Activated gamma-delta T cell treated with Interleukin-2 at 50 U/mL for 16 hours (primary cell): ENCODE data around the gene PLOD2.

Source experiments
- DNase-seq: peaks from one replicate; pipeline ENCODE4 v3.0.0-alpha.2; 2020

The PLOD2 gene

GRCh38 chr3:146092230-146092629 lies 68.8 kb downstream of the PLOD2 start:
- no peak for DNase-seq

DNA sequence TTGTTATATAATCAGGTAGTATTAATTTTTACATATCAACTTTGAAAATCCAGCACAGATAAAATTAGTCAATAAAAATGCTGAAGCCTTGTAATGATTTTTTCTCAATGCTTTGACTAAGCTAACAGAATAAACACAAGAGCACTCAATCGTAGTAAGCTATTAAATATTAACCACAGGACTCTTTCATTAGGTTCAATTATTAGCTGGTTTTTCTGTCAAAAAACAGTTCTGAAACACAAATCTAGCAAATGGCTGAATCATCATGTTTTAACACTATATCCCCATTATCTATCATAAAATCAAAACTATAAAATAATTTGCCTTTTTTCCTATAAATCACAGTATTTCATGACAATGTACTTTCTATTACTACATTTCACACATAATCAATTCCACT lies 69.6 kb downstream of the PLOD2 start:
- no peak for DNase-seq

GRCh38 chr3:146090521-146090920 lies 70.5 kb downstream of the PLOD2 start:
- no peak for DNase-seq

DNA sequence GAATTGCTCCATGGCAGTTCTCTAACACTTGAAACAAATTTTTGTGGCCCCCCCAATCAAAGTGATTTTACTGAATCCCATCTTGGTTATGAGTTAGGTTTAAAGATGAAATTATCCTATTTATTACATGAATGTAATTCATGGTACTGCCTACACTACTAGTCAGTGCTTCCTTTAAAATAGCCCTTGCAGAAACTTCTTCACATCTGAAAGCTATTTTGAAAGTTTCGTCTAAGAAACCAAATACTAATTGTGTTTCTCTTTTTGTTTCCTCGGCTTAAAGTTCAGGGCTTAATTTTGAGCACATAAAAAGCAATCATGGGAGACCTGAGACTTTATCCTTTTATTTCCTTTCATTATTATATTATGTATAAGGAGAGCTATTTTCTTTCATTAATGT lies 72.1 kb downstream of the PLOD2 start:
- no peak for DNase-seq

DNA sequence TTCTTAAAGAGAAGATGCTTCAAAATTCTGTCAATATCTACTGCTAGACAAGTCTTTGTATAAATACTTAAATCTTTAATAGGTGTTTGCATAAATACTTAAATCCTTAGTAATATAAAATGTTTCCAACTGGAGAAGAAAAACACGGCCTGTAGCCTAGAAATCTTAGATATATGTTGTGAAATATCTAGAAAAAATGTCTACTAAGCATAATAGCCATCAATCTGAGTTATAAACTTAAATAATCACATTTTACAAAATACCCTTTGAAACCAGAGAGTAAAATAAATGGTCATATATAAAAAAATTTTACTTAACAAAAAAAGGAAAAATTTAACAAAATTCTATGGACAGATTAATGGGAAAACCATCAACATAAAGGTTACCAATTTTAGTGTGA lies 73.9 kb downstream of the PLOD2 start:
- no peak for DNase-seq

DNA sequence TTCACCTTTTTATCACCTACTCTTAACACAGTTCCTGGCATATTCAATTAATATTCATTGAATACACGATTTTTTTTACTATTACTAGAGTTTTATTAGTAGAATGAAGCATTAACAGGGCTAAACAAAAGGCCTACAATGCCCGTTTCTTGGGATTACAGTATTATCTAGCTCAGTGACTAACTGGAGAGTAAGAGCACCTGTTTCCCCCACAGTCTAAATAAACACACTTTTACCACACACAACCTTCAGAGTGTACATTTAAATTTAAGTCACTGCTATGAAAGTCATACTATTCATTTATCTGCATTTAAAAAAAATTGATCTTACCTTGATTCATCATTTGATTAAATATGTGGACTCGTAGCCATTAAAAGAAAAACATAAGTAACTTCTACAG lies 74.8 kb downstream of the PLOD2 start:
- DNase-seq: no peak

- DNase-seq: no peak
Measured at GRCh38 chr3:146085678-146086077, 75.3 kb downstream of the PLOD2 start.

- no peak for DNase-seq
Measured at GRCh38 chr3:146080578-146080977, 80.4 kb downstream of the PLOD2 start.

GRCh38 chr3:146078031-146078430 lies 83.0 kb downstream of the PLOD2 start:
- no peak for DNase-seq

DNA sequence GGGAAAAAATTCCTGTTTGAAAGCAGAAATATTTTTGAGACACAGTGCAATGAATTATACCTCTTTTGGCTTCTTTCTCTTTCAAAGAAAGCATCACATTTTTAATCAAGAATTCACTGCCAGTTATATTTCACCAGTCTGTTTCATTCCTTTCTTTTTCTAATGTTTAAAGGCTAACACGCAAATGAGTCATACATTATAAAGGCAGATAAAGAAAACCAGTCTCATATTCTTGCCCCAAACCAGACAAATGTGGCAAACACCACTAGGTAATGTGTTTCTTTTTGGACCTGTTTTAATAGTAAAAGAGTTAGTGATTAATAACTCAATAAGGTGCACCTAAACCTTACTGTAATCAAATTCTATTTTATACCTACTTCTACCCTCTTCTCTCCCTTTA lies 83.8 kb downstream of the PLOD2 start:
- DNase-seq: no peak

DNA sequence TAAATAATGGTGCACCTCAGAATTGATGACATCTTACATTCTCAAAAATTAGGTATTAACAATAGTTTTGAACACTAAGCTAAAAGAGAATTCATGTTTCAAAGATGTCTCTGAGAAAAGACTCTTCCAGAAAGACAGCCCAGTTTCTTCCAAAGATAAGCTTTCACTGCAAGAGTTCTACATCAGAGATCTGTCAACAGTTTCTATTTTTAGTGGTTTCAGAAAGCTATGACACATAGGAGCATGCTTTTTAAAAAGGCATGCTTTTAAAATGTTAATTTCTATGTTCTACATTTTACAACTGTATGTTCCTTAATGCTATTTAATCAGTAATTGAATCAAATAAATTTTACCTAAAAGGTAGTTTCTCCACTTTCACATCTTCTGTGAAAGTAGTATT lies 88.2 kb downstream of the PLOD2 start:
- no peak for DNase-seq

DNA sequence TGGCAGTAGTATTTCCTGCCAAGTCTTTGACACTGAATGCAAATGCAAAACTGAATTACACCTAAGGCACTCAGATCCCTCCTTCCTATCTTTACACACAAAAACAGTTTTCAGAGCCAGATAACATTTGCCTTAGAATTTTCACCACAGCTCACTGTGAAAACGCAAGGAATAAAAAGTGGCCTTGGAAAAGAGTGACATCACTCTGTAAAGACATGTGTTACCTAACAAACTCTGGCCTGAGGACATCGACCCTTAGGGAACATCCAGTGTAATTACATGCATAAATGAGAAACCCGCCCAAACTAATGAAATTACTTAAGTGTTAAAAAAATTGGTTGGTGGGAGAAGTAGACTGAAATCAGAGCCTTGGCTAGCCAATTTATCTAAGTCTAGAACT lies 88.9 kb downstream of the PLOD2 start:
- no peak for DNase-seq

- no peak for DNase-seq
Measured at GRCh38 chr3:146071632-146072031, 89.4 kb downstream of the PLOD2 start.

GRCh38 chr3:146067048-146067447 lies 93.9 kb downstream of the PLOD2 start:
- DNase-seq: no peak

GRCh38 chr3:146065573-146066006 lies 95.4 kb downstream of the PLOD2 start:
- no peak for DNase-seq

DNA sequence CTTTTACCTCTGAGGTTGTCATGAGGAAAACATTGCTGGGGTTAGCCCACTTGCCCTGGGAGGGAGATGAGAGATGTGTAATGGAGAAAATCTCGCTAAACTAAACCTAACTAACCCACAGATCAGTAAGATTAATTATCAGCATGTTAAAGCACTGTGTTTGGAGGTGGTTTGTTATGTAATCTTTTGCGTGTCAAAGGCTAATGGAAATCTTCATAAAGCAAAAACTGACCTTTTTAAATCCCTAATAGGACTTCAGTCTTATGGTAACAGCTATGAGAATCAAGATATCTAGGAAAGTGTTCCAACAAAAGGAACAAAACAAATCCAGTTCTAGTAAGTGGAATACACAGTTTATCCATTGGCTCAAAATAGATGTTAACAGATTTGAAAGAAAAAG lies 102.7 kb downstream of the PLOD2 start:
- no peak for DNase-seq

- no peak for DNase-seq
Measured at GRCh38 chr3:146052791-146053310, 108.1 kb downstream of the PLOD2 start.

DNA sequence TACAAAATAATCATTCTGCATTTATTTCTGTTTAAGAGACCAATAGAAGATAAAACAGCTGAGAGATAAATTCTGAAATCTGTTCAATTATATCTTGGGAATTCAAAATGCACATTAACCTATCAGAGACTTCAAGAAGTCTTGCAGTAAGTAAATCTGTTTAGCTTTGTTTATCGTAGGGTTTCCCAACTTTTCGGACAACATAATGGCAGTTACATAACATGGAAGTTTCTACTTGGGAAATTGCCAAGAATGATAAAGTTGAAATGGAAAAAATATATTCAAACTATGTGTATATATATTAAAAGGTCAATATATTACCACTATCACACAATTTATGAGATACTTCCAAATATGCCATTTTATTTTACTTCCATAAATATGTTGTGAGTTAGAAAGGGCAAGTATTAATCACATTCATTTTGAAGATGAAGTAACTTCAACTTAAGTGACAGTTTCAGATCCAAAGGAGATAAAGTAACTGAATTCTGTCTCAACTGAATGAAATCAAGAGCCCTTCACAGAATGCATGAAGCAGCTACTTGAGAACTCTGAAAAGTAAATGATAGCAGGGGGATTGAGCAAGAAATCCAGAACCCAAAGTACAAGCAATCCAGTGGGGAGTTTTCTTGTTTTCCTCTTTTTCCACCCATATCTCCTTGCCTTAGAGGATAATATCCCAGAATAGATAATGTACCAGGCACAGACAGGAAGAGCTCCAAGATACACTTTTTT lies 108.8 kb downstream of the PLOD2 start:
- DNase-seq: no peak

DNA sequence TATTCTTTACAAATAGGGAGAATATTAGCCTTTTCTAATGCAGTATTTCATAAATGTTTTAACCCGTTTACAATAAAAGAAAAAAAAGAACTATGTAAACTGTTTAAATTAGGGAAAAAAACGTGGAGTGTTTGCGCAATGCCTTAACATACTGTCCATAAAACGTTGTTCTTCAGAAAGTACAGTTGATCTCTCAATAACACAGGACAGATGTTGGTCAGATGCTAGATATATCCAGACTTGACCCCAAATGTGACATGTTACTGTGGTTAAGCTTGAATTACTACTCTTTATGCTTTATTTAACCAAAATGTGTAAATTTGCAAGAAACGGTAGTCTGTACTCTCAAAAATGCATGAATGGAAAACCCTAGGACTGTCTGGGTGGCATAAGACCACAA lies 110.3 kb downstream of the PLOD2 start:
- DNase-seq: no peak

GRCh38 chr3:146047485-146047884 lies 113.5 kb downstream of the PLOD2 start:
- no peak for DNase-seq

DNA sequence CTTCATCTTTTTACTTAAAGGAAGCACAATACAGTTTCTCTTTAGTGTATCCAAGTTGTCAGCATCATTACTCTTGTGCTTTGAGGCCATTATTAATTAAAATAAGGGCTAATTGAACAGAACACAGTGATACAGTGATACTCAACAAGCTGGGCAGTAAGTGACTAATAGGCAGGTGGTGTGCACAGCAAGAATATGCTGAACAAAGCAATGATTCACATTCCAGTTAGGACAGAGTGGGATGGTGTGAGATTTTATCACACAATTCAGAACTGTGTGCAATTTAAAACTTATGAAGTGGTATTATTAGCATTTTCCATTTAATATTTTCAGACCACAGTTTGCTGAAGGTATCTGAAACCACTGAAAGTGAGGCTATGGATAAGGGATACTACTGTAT lies 116.9 kb downstream of the PLOD2 start:
- DNase-seq: no peak

GRCh38 chr3:146040630-146041029 lies 120.4 kb downstream of the PLOD2 start:
- DNase-seq: no peak

GRCh38 chr3:146037697-146038096 lies 123.3 kb downstream of the PLOD2 start:
- DNase-seq: no peak

- DNase-seq: no peak
Measured at GRCh38 chr3:146036281-146036680, 124.7 kb downstream of the PLOD2 start.

DNA sequence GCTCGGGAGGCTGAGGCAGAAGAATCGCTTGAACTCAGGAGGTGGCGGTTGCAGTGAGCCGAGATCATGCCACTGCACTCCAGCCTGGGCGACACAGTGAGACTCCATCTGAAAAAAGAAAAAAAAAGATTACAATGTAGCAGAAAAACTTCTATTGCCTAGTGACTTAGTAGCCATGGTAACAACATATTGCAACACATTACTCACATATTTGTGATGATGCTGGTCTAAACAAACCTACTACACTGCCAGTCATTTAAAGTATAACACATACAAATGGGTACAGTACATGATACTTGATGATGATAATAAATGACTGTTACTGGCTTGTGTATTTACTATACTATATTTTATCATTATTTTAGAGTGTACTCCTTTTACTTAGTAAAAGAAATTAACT lies 125.6 kb downstream of the PLOD2 start:
- no peak for DNase-seq
